Activated B cell treated with CpG ODN at 0.5 μM for 24 hours (primary cell): Measurements from ENCODE around the gene LMO7. TPM values are rescaled to one million over a fixed set of nuclear protein-coding genes. Genes with fewer than 3 reads are reported as not detected.

ENCODE experiments used
- ATAC-seq: fragments of 200-7000 bp; cut with Tn5 transposase; one replicate; pipeline ENCODE4 v1.10.0; 2021; ENCODE audit warnings: low read depth, mild to moderate bottlenecking, moderate library complexity
- CTCF ChIA-PET: fragments of 350-600 bp; sonication (Branson Sonifier 250); formaldehyde crosslinking; loops from one replicate; lab custom pipeline; 2021; ENCODE audit warnings: antibody characterized with exemption; lab: Charles Lee
- POLR2A ChIA-PET: fragments of 350-600 bp; sonication (Branson Sonifier 250); formaldehyde crosslinking; loops from one replicate; lab custom pipeline; 2021; ENCODE audit warnings: antibody characterized with exemption; lab: Charles Lee
- DNase-seq: peaks from one replicate; pipeline ENCODE4 v3.0.0; 2022
- H3K27ac Mint-ChIP-seq: one replicate; pipeline ENCODE4 v1.8.0; 2020; ENCODE audit warnings: mixed read lengths
- H3K27me3 Mint-ChIP-seq: one replicate; pipeline ENCODE4 v1.8.0; 2021; ENCODE audit warnings: mixed read lengths
- H3K36me3 Mint-ChIP-seq: one replicate; pipeline ENCODE4 v1.8.0; 2021; ENCODE audit warnings: low read depth, mixed read lengths
- H3K4me1 Mint-ChIP-seq: one replicate; pipeline ENCODE4 v1.8.0; 2021; ENCODE audit warnings: mixed read lengths
- H3K4me3 Mint-ChIP-seq: one replicate; pipeline ENCODE4 v1.8.0; 2020; ENCODE audit warnings: mild to moderate bottlenecking, mixed read lengths
- H3K9me3 Mint-ChIP-seq: one replicate; pipeline ENCODE4 v1.8.0; 2020; ENCODE audit warnings: mixed read lengths
- CTCF ChIP-seq: fragments of 200-600 bp; IDR thresholded peaks from one replicate; pipeline ENCODE4 v1.8.0; 2022; ENCODE audit warnings: antibody characterized with exemption, mild to moderate bottlenecking
- intact Hi-C: fragments of 100-400 bp; cut with micrococcal nuclease; formaldehyde crosslinking; loops from one replicate; pipeline ENCODE4 v1.15.1; 2024
- total RNA-seq: library from RNA; stranded (reverse); gene quantifications from 2 replicates; pipeline ENCODE4 v1.2.3, GENCODE V29; 2022

The LMO7 gene
- total RNA-seq, 1 donor from 2014 or later, result 19.5 TPM

GRCh38 chr13:75876142-75877050 is 240.3 kb downstream of the LMO7 start:
- Mint-ChIP-seq H3K9me3 (no peaks in the 10 kb centered on the region), H3K27ac (no peak overlapping the region), H3K36me3 (no peaks in the 10 kb centered on the region), H3K27me3 (peaks cover 13% of the 10 kb centered on the region), H3K4me1 (peaks cover 2% of the 10 kb centered on the region), H3K4me3 (no peak overlapping the region)
- ATAC-seq (peak; percentile 81), DNase-seq (no peak)
- ChIA-PET POLR2A (interaction anchor here (0.9 kb wide), 1 partner anchor 1027 kb away, joined by 3 read pairs; no protein-coding TSS in a partner anchor), CTCF (interaction anchor here (0.9 to 5.0 kb wide), 15 partner anchors 8 to 1103 kb away, joined by 3 to 49 read pairs (median 6); partner anchors contain the start of gene KCTD12)
- no peak for TF ChIP-seq CTCF
- intact Hi-C loops, result loop anchor here (1.0 to 10.0 kb wide), 5 partner anchors 597 to 1688 kb away; partner anchors contain the start of gene KCTD12

- DNase-seq (no peak), ATAC-seq (no peak)
- H3K36me3 Mint-ChIP-seq, result no peaks in the 10 kb centered on the region
- ChIA-PET POLR2A (interaction anchor here (0.9 kb wide), 1 partner anchor 1027 kb away, joined by 3 read pairs; no protein-coding TSS in a partner anchor), CTCF (interaction anchor here (1.0 to 5.0 kb wide), 13 partner anchors 8 to 1103 kb away, joined by 3 to 49 read pairs (median 7); partner anchors contain the start of gene KCTD12)
- TF ChIP-seq CTCF, result no peak
- no peaks in the 10 kb centered on the region for H3K9me3 Mint-ChIP-seq
- H3K27ac Mint-ChIP-seq, result no peak overlapping the region
- no peak overlapping the region for H3K4me3 Mint-ChIP-seq
- peaks cover 2% of the 10 kb centered on the region for H3K4me1 Mint-ChIP-seq
- intact Hi-C loops, result loop anchor here (5.0 to 10.0 kb wide), 2 partner anchors 1010 to 1688 kb away; partner anchors contain the start of gene KCTD12
- peaks cover 8% of the 10 kb centered on the region for H3K27me3 Mint-ChIP-seq
Measured at GRCh38 chr13:75877071-75877470, 240.9 kb downstream of the LMO7 start.

GRCh38 chr13:75879656-75880055 is 243.5 kb downstream of the LMO7 start:
- H3K27ac Mint-ChIP-seq, result no peak overlapping the region
- intact Hi-C loops, result loop anchor here (5.0 to 10.0 kb wide), 2 partner anchors 1008 to 1685 kb away; partner anchors contain the start of gene KCTD12
- no peak overlapping the region for H3K4me3 Mint-ChIP-seq
- H3K9me3 Mint-ChIP-seq, result no peaks in the 10 kb centered on the region
- CTCF ChIA-PET, result no interaction called here
- H3K4me1 Mint-ChIP-seq, result peaks cover 2% of the 10 kb centered on the region
- no peak for ATAC-seq
- H3K36me3 Mint-ChIP-seq, result no peaks in the 10 kb centered on the region
- POLR2A ChIA-PET, result no interaction called here
- H3K27me3 Mint-ChIP-seq, result peaks cover 6% of the 10 kb centered on the region
- TF ChIP-seq CTCF, result no peak
- no peak for DNase-seq

GRCh38 chr13:75881109-75881775 is 245.1 kb downstream of the LMO7 start:
- intact Hi-C loops, result no loop called here
- no peak overlapping the region for H3K27ac Mint-ChIP-seq
- peaks cover 2% of the 10 kb centered on the region for H3K4me1 Mint-ChIP-seq
- no peak overlapping the region for H3K4me3 Mint-ChIP-seq
- no peak for ATAC-seq
- TF ChIP-seq CTCF, result no peak
- ChIA-PET CTCF (interaction anchor here (2.0 kb wide), 1 partner anchor 11 kb away, joined by 6 read pairs; no protein-coding TSS in a partner anchor), POLR2A (no interaction called here)
- H3K9me3 Mint-ChIP-seq, result no peaks in the 10 kb centered on the region
- no peak for DNase-seq
- peaks cover 1% of the 10 kb centered on the region for H3K27me3 Mint-ChIP-seq
- H3K36me3 Mint-ChIP-seq, result no peaks in the 10 kb centered on the region
